ENCODE data around the gene SLC17A9. TPM values are rescaled to one million over a fixed set of nuclear protein-coding genes. Genes with fewer than 3 reads are reported as not detected.

Gene SLC17A9
- total and polyA plus RNA-seq, 2 experiments from 2014 or later = 32.0 to 39.3 TPM

GRCh38 chr20:62958388-62959100 is 6.0 kb downstream of the SLC17A9 start (continued):
- TF ChIP-seq ZNF462 (CRISPR knock-in tag; IDR thresholded peaks at IDR 0.05) (no peak), NANOG (IDR thresholded peaks at IDR 0.05; ENCODE audit: borderline replicate concordance) (no peak), POLR2AphosphoS5 (IDR thresholded peaks at IDR 0.05; ENCODE audit: low read depth) (no peak)

GRCh38 chr20:62959101-62959971 is 6.8 kb downstream of the SLC17A9 start:
- H3K27me3 ChIP-seq (ENCODE audit: insufficient read depth) = no peaks in the 10 kb centered on the region
- no peak overlapping the region for H2AFZ ChIP-seq
- H3K4me3 ChIP-seq = no peak overlapping the region
- Mint-ChIP-seq H3K36me3 (ENCODE audit: low read depth) (peaks cover 8% of the 10 kb centered on the region; the same call in 2 of the 3 replicates), H3K27ac (no peak overlapping the region), H3K27me3 (ENCODE audit: insufficient read depth, low read depth, poor library complexity) (peaks cover 5% of the 10 kb centered on the region), H3K4me1 (peaks cover 8% of the 10 kb centered on the region; the same call in 2 of the 3 replicates), H3K4me3 (no peak overlapping the region), H3K9me3 (no peaks in the 10 kb centered on the region)
- H3K9me2 ChIP-seq (ENCODE audit: insufficient read depth) = no peaks in the 10 kb centered on the region
- TF ChIP-seq STAT1 (IDR thresholded peaks at IDR 0.05; ENCODE audit: unreplicated experiment) = no peak
- no peak for TF ChIP-seq CREB1 (CRISPR knock-in tag; IDR thresholded peaks at IDR 0.05; ENCODE audit: low read depth)
- no peak for TF ChIP-seq ZNF114 (CRISPR knock-in tag; IDR thresholded peaks at IDR 0.05)
- no peak for TF ChIP-seq NANOG (IDR thresholded peaks at IDR 0.05; ENCODE audit: borderline replicate concordance)
- TF ChIP-seq JUNB (IDR thresholded peaks at IDR 0.05; ENCODE audit: unreplicated experiment) = no peak
- TF ChIP-seq EZH2phosphoT487 (IDR thresholded peaks at IDR 0.05; ENCODE audit: unreplicated experiment) = no peak
- TF ChIP-seq EZH2 (IDR thresholded peaks at IDR 0.05; ENCODE audit: low read depth, unreplicated experiment) = no peak
- no peaks in the 10 kb centered on the region for H3K36me3 ChIP-seq (ENCODE audit: insufficient read depth)
- H4K20me1 ChIP-seq (replicated peaks; ENCODE audit: insufficient read depth) = no peaks in the 10 kb centered on the region; the same call in 1 of the 2 replicates
- peaks cover 19% of the 10 kb centered on the region for H3K79me2 ChIP-seq (replicated peaks; ENCODE audit: insufficient read depth)
- H3K4me2 ChIP-seq = no peak overlapping the region
- DNase-seq (ENCODE audit: low spot score) (no peak), ATAC-seq (no peak)
- no peak overlapping the region for H3K27ac ChIP-seq (ENCODE audit: low read depth)
- 0 out of 2 replicates have a peak, but pooled peaks cover 5% of the 10 kb centered on the region for H3F3A ChIP-seq (replicated peaks; ENCODE audit: low read depth)
- H3K4me1 ChIP-seq (ENCODE audit: insufficient read depth) = peaks cover 6% of the 10 kb centered on the region
